Stimulated activated CD8-positive, alpha-beta memory T cell treated with anti-CD3 and anti-CD28 coated beads, Interleukin-2, amount 100 ng/mL, for 1 hour (primary cell): ENCODE results near the gene LRRC32.
"Not testable (repeated sequence)": the region's sequence is repeated elsewhere in the genome, so short reads cannot be mapped to it uniquely, and the experiment has no call there.

Source experiments
- DNase-seq, 2 donors: peaks; one replicate each; pipeline ENCODE4 v3.0.0-alpha.2; 2020; ENCODE audit warnings: low read depth in 2 of 2

LRRC32 gene

DNA sequence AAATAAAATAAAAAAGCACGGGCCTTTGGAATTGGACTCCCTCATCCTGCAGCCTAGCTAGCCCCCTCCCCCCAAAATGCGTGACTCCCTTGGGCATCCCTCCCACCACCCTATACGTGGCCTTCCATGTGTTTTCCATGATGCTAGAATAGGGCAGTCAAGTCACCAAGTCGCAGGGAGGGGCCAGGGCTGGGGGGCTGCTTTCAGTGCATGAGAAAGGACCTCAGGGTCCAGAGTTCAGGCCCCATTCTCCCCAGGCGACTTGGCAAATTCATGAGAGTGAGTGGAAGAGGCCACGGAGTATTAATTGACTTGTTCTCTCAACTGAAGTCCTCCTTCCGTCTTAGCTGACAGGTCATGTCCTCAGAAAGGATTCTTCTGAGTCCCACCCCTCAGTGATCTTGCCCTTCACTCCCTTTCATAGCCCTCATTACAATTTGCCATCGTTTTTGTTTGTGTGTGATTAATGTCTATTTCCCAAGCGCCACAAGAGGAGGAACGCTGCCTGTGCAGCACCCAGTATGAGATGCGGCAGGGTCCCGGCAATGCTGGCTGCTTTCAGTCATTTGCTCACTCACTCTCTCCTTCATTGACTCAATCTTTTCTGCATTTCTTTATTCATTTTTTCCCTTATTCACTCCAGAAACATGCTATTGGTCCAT, 17.4 kb downstream of the LRRC32 start:
- no peak for DNase-seq

- DNase-seq: no peak
These were observed 20.6 kb downstream of the LRRC32 start for GRCh38 chr11:76649851-76650372.

GRCh38 chr11:76649011-76649410, 21.5 kb downstream of the LRRC32 start:
- no peak for DNase-seq

- no peak for DNase-seq
These were observed 22.5 kb downstream of the LRRC32 start for GRCh38 chr11:76648061-76648460.

DNA sequence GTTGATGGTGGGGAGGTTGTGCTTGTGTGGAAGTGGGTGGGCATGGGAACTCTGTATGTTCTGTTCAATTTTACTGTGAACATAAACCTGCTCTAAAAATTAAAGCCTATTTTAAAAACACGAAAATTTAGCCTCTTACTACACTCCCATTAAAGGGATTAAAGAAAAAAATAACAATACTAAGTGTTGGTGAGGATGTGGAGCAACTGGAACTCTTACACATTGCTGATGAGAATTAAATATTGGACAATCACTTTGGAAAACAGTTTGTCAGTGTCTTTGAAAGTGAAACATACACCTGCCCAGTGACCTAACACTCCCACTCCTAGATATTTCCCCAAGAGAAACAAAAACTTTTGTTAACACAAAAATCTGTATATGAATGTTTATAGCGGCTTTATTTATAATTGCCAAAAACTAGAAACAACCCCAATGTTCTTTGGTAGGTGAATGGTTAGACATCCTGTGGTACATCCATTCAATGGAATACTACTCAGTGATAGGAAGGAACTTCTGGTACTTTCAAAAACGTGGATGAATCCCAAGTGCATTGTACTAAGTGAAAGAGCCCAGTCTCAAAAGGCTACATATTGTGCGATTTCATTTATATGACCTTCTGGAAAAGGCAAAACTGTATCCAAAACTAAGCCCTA, 23.5 kb downstream of the LRRC32 start:
- DNase-seq: no peak

GRCh38 chr11:76644591-76644990, 26.0 kb downstream of the LRRC32 start:
- DNase-seq: no peak

DNA sequence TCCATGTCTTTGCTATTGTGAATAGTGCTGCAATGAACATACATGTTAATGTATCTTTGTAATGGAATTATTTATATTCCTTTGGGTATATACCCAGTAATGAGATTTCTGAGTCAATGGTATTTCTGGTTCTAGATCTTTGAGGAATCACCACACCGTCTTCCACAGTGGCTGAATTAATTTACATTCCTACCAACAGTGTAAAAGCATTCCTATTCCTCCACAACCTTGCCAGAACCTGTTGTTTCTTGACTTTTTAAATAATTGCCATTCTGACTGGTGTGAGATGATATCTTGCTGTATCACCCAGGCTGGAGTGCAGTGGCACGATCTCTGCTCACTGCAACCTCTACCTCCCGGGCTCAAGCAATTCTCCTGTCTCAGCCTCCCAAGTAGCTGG, 26.8 kb downstream of the LRRC32 start:
- not testable (repeated sequence) for DNase-seq

- DNase-seq: no peak
These were observed 28.2 kb downstream of the LRRC32 start for GRCh38 chr11:76642341-76642740.

- DNase-seq: no peak
These were observed 28.6 kb downstream of the LRRC32 start for GRCh38 chr11:76641905-76642304.

DNA sequence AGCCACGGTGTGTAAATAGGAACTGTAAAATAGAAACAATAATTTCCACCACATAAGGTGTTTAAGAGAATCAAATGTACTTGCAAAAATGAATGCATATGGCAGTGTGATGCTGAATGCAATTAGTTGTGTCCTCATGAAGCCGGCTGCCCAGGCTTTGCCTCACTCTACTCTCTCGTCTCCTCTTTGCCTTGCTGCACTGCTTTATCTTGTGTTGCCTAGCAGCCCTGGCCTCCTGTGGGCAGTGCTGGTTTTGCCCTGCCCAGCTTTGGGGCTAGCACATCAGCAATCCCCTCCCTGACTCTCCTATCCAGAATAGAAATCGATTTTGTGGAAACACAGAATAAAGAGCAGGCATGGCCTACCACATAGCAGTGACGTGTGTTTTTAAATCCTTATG, 30.0 kb downstream of the LRRC32 start:
- DNase-seq: no peak

DNA sequence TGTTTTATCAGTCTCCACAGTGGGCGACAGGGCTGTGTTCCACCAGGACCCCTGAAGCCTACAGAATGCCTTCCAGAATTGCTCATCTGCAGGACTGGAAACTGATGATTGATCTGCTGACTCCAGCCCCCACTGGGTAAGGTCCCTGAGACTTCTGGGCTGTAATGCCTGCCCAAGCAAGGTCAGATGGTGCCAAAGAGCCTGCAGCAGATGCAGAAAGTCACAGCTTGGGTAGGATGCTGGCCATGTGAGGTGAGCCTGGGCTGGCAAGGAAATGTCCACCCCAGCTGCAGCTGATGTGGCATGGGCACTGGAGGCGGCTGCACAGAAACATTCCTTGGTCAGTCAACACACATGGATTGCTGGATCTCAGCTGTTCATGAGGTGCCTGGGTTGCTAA, 30.9 kb downstream of the LRRC32 start:
- no peak for DNase-seq

DNA sequence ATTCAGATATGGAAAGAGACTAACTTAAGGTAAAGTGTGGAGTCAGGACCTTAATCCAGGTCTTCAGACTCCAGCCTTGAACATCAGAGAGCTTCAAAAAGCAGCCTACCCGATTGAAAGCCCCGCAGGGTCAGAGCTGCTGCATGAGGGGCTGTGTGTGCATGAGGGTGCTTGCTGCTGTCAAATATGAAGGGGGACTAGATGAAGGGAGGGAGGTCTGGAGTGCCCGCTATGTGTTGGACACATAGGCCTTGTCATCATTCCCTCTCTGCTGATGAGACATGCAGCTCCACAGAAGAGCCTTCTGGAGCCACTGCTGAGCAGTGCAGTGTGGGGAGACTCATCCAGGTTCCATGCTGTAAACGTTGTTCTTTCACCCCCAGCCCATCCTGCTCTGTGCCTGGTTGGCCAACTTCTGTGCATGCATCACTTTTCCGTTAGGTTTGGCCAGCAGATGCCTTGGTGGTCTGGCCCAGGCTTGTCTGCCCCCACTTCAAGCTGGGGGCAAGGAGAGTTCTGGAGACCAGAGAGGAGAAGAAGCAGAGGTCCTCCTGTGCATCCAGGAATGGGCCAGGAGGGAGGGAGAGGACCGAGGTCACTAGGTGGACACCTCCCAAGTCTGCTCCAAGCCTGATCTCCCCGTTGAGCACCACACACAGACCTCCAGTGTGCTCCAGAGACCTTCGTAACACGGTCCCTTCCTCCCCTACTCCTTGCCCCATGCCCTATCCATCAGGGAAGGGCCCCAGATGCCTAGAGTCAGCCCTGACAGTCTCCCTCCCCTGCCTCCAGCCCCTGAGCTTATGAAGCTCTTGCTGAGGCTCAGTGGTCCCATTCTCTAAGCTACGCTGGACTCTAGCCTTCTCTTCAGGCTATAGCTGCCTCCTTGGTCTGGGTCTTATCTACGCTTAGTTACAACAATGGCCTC, 32.0 kb downstream of the LRRC32 start:
- DNase-seq: no peak

DNA sequence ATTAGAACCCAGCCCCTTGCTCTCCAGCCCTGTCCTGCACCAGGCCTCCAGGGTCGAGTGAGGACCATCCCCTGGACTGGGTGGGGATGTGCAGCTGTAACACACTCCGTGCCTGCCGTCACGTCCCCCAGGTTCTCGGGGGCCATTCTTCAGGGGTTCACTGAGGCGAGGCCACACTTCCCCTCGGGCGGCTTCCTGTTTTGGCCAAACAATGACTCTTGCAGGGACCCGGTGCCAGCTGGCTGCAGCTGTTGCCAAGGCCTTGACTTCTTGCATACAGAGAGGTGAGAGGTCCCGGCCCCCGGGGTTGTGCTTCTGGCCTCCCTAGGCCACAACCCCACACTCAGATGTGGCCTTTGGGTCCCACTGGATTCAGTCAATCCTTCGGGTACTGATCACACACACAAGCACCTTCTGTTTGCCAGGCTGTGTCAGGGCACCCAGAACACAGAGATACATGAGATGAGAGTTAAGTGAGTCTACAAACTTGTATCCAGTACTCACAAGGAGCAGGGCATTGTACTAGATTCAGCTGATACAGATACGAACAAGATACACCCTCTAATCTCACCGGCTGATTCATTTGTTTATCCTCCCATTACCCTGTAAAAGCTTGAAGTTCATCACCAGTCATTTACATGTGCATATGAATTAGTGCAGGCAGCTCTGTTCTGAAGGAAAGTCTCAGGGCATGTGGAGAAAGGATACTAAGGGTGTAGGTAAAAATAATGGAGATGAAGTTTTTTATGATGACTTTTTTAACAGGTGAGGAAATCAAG, 32.9 kb downstream of the LRRC32 start:
- no peak for DNase-seq

DNA sequence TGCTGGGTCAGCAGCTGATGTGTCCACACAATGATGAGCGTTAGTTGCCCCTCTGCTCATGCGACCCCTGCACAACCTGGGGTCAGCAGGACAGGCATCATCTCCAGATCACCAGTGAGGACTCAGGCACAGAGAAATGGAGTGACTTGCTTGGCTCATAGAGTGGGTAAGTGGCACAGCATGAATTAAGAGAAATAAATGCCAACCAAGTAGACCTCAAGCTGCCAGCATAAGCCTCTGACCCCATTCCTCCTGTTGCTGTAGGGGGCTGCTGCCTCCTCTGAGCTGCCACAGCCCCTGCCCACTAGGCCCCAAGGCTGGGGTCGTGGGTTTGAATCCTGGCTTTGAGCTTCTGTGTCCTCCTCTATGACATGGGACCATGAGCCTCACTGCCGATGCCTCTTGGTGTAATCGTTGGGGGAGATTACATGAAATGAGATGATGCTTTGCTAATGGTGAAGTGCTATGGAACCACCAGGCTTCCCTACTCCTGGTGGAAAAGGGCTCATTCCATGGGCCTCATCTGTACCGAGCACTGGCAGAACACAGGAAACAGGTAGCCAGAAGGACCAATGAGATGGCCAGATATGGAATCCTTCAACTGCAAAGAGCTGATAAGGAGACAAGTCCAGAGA, 33.6 kb downstream of the LRRC32 start:
- DNase-seq: no peak

- DNase-seq: no peak
These were observed 34.4 kb downstream of the LRRC32 start for GRCh38 chr11:76635991-76636738.

DNA sequence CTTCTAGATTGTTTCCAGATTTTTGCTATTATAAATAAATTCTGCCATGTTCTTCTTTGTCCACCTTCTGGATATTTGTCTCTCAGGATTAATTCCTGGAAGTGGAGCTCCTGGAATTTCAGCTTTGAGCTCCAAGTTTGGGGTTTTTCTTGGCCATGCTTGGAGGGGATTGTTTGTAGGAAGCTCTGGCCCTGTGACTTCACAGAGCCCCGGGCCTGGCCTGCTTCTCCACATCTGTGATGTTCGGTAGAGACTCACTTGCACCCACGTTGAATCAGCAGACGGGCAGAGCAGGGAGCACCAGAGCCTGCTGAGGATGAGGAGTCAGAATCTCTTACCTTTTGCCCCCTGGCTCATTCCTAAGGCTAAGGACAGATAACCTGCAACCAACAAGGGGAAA, 35.7 kb downstream of the LRRC32 start:
- DNase-seq: no peak

- no peak for DNase-seq
These were observed 38.1 kb downstream of the LRRC32 start for GRCh38 chr11:76632492-76632891.

DNA sequence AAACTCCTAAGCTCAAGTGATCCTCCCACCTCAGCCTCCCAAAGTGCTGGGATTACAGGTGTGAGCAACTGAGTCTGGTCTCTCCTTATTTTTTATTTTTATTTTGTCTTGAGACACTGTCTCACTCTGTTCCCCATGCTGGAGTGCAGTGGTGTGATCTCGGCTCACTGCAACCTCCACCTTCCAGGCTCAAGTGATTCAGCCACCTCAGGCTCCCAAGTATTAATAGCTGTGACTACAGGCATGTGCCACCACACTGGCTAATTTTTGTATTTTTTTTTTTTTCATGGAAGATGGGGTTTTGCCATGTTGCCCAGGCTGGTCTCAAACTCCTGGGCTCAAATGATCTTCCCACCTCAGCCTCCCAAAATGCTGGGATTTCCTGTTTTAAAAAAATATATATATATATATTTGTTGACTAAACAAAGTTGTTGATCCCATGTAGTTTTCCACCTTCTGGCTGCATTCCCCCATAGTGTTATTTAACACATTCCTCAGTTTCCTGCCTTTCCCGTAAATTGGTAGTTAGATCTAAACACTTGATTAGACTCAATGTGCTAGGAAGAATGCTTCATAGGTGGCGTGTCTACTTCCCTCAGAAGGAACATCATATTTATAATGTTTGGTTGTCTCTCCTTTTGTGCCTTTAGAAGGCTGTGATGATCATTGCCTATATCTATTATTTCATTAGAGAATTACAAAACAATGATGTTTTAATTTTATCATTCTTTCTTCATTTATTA, 38.8 kb downstream of the LRRC32 start:
- DNase-seq: no peak

GRCh38 chr11:76630600-76631281, 39.8 kb downstream of the LRRC32 start:
- no peak for DNase-seq
